ENCODE results near the gene GNG8. TPM values are rescaled to one million over a fixed set of nuclear protein-coding genes. Genes with fewer than 3 reads are reported as not detected.
A peak's percentile ranks its signal among the peaks of the same experiment; 100 is the strongest.

Gene GNG8
- total and polyA plus RNA-seq, 9 of the 15 experiments (the other 6 are each of a cell fraction or from before 2014, with no cell fraction given), result 1.3 TPM; not detected in 8

- TF ChIP-seq CAMTA2 (CRISPR knock-in tag; conservative IDR thresholded peaks at IDR 0.05), result peak; percentile 99
- TF ChIP-seq MLLT1 (IDR thresholded peaks at IDR 0.05), result peak; percentile 75 to 88
- 0 out of 2 replicates have a peak, but pooled peaks have one; percentile 33 for TF ChIP-seq RBM14 (IDR thresholded peaks at IDR 0.05; ENCODE audit: borderline replicate concordance, insufficient read depth, low read depth, low read length)
- 0 out of 2 replicates have a peak, but pooled peaks have one; percentile 51 for TF ChIP-seq KHSRP (IDR thresholded peaks at IDR 0.05)
- TF ChIP-seq HEY1 (CRISPR knock-in tag; IDR thresholded peaks at IDR 0.05; ENCODE audit: borderline replicate concordance), result no peak
- TF ChIP-seq ZNF551 (CRISPR knock-in tag; IDR thresholded peaks at IDR 0.05), result no peak
- no peak for TF ChIP-seq ZNF280B (CRISPR knock-in tag; IDR thresholded peaks at IDR 0.05)
- peak; percentile 84 for TF ChIP-seq CCNT2 (IDR thresholded peaks at IDR 0.05; ENCODE audit: borderline replicate concordance, extremely low read depth, insufficient read length, low read depth, low read length)
- no peak for TF ChIP-seq TAF15 (IDR thresholded peaks at IDR 0.05; ENCODE audit: low read depth, low read length)
- peak; percentile 77 for TF ChIP-seq POLR2A (conservative IDR thresholded peaks at IDR 0.05)
- no peak for TF ChIP-seq SP2 (IDR thresholded peaks at IDR 0.05; ENCODE audit: extremely low read depth, low read depth, low read length, poor library complexity, severe bottlenecking)
- peak; percentile 26 for TF ChIP-seq POLR2B (IDR thresholded peaks at IDR 0.05; ENCODE audit: low read depth, partially characterized antibody)
- TF ChIP-seq HMG20A (CRISPR knock-in tag; conservative IDR thresholded peaks at IDR 0.05), result no peak
- peak in 1 of 2 experiments; percentile 99; a peak in 2 of 4 replicates for TF ChIP-seq NONO (IDR thresholded peaks at IDR 0.05; ENCODE audit: low read depth in 2 of 2, low read length in 1 of 2)
- TF ChIP-seq ZNF41 (CRISPR knock-in tag; conservative IDR thresholded peaks at IDR 0.05), result peak; percentile 82
- no peak for TF ChIP-seq BRF2 (IDR thresholded peaks at IDR 0.05; ENCODE audit: borderline replicate concordance, insufficient read depth, insufficient read length)
- TF ChIP-seq TCF7L2 (IDR thresholded peaks at IDR 0.05; ENCODE audit: low read depth, low read length), result peak; percentile 93
- TF ChIP-seq HIVEP1 (CRISPR knock-in tag; IDR thresholded peaks at IDR 0.05), result no peak
- peak; percentile 28 for TF ChIP-seq DACH1 (IDR thresholded peaks at IDR 0.05; ENCODE audit: partially characterized antibody)
- TF ChIP-seq MNT (conservative IDR thresholded peaks at IDR 0.05), result peak; percentile 82 to 93
- no peak for TF ChIP-seq ZNF23 (CRISPR knock-in tag; IDR thresholded peaks at IDR 0.05)
Observed at GRCh38 chr19:46600384-46601317, 35.4 kb downstream of the GNG8 start (continued).

All from K562 (cell line).